IPS-11a (cell line): Measurements from ENCODE around the gene NR3C1.
"Not testable (repeated sequence)": the region's sequence is repeated elsewhere in the genome, so short reads cannot be mapped to it uniquely, and the experiment has no call there.

Experiments
- H3K4me3 ChIP-seq: one replicate; pipeline ENCODE4 v1.5.1; 2013; ENCODE audit warnings: low read depth, low read length, control low read depth

NR3C1 gene

DNA sequence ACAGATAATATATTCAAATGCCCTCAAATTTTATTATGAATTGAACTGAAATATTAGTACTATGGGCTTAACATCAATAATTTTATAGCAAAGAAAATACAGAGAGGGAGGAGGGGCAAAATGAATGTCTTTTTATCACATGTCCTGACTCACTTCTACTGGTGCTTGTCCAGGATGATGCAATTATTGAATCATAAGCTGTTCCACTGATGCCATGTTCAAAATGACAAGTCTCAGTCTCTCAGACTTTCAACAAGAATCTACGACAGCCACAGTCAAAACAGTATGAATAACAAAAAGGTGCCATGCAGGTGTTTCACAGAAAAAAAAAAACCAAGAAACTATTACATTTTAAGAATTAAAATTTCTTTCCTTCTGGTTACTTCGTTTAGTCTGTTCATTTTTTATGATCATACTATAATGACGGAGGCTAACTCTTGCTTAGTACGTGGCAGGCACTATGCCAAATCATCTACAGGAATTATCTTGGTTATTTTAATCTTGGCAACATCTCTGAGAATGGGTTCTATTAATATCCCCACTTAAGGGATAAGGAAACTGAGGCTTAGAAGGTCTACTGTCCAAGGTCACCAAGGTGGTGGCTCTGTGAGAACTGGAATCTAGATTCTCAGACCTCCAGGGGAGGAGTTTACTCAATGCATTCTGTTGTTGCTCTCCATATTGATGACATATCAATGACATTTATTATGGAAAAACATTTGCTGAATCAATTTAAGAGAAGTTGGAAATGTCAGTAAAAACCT lies 61.5 kb downstream of the NR3C1 start:
- H3K4me3 ChIP-seq: no peak overlapping the region

DNA sequence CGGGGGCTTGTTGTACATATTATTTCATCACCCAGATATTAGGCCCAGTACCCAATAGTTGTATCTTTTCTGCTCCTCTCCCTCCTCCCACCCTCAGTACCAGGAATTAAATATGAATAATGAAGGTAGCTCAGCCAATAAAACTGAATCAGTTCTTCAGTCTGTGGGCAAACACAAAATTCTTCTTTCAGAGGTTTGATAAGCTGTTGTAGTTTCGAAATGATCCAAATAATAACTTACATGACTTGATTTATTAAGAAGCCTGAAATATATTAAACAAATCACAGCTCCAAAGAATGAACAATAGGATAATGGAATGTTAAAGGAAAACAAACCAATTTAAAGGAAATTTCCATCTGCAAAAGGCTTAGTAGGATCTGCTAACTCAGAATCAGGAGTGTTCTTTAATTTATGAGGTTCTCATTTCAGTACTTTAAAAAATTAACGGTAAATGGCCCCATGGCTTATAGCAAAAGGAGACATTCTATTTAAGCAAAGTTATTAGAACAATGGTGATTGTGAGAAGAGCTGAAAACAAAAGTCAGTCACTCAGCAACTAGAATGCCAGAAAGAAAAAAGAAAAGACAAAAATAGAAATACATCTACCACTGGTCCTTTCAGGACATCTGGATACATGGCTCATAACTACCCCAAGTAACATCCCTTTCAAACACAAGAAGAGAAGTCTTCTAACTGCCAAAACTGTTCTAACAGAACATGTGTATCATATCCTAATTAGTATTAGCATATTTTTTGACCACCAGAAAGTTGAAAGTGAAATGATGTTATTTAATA lies 62.4 kb downstream of the NR3C1 start:
- H3K4me3 ChIP-seq: no peak overlapping the region

DNA sequence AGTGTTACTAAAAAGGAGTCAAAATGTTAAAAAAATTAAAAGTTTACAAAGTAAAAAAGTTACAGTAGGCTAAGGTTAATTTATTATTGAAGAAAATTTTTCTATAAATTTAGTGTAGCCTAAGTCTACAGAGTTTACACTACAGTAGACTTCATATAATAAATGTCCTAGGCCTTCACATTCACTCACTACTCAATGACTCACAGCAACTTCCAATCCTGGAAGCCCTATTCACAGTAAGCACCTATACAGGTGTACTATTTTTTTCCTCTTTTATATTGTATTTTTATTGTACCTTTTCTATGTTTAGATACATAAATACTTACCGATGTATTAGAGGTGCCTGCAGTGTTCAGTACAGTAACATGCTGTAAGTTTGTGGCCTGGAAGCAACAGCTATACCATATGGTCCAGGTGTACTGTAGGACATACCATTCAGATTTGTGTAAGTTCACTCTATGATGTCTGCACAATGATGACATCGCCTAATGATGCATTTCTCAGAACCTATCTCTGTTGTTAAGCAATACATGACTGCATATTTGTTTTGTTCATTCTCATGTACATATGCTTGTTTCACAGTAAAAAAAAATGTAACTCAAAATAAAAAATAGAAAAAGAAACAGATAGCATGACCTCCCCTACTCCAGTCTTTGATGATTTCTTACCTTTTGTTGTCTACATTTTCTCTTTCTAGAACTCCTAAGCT lies 64.7 kb downstream of the NR3C1 start:
- H3K4me3 ChIP-seq: no peak overlapping the region

DNA sequence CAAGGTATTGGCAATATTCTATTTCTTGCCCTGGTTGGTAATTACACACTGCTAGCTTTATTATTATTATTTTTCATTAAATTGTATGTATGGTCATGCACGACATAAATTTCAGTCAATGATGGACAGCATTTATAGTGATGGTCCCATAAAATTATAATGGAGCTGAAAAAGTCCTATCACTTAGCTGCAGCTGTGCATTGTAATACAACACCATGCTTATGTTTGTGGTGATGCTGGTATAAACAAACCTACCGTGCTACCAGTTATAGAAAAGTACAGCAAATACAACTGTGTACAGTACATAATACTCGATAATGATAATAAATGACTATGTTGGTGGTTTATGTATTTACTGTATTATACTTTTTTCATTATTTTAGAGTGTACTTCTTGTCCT lies 65.5 kb downstream of the NR3C1 start:
- H3K4me3 ChIP-seq: no peak overlapping the region

DNA sequence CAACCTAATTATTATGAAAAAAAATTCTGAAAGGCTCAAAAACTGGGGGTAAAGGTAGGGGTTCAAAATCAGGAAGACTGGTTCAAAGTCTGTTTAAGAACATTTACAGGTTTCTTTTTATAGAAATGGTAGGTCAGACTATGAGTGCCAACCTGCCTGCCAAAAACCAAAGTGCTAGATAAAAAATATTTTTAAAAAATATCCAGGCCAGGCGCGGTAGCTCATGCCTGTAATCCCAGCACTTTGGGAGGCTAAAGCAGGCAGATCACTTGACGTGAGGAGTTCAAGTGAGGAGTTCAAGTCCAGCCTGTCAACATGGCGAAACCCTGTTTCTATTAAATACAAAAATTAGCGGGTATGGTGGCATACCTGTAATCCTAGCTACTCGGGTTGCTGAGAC lies 67.0 kb downstream of the NR3C1 start:
- H3K4me3 ChIP-seq: no peak overlapping the region

DNA sequence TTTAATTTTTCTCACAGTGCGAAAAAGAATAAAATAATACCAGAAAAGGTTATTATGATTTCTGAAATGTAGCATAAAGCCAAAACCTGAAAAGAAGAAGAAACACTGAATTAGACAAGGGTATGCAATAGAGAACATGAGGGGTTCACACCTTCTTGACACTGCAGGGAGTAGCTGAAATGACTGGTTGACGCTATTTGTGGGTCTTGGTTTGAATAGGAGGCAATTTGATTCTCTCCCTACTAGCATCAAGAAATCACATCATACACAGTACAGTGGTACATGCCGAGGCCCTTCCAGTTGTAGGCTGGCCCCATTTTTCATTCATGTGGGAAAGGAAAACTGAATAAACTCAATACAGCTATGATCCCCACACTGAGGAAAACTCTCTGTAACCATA lies 68.6 kb downstream of the NR3C1 start:
- H3K4me3 ChIP-seq: no peak overlapping the region

DNA sequence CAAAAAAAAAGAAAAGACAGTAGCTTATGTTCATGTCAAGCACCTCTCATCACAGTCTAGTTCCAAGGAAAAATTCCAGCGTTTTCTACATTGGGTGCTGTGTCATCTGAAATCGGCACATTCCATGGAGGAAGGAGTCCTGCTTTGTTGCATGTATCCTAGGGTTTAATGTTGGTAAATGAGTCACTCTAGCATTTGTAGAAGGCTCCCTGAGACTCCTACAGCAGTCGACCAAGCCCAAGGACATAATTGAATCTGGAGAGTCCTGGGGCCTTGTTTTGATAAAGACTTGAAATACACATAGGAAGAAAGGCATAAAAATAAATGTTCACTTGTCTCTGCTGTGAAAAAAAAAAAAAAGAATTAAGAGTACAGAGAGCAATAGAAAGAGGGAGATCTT lies 69.1 kb downstream of the NR3C1 start:
- not testable (repeated sequence) for H3K4me3 ChIP-seq

DNA sequence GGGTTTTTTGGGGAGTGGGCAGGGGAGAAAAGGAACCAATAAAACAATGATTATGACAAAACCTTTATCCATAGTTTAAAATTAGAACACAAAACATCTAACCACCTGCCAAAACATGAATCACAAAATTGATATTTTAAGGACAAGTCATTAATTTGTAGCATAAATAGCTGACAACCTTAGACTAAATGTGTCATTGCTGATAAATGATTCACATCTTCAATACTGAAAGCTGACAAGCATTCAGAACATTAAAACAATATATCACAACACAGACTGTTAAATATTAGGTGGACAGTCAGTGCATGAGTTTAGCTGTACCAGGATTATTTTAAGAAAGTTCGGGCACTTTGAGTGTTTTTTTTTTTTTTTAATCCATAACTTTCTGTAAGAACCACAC lies 71.5 kb downstream of the NR3C1 start:
- no peak overlapping the region for H3K4me3 ChIP-seq

DNA sequence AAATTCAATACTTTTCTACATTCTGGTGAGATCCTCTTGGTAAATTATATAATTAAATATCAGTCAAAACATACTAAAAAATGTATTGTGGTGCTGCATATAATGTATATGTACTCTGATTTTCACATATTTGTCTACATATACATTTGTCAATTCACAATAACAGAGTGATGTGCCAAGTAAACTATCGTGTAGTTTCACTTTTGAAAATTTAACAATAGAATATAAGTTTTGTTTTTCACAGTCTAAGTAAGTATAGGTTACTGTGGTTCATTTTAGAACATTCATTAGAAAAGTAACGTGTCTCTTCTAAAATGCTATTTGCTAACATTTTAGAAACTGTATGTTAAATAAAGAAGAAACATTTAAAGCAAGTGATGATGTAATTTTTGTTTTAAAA lies 73.6 kb downstream of the NR3C1 start:
- H3K4me3 ChIP-seq: no peak overlapping the region

DNA sequence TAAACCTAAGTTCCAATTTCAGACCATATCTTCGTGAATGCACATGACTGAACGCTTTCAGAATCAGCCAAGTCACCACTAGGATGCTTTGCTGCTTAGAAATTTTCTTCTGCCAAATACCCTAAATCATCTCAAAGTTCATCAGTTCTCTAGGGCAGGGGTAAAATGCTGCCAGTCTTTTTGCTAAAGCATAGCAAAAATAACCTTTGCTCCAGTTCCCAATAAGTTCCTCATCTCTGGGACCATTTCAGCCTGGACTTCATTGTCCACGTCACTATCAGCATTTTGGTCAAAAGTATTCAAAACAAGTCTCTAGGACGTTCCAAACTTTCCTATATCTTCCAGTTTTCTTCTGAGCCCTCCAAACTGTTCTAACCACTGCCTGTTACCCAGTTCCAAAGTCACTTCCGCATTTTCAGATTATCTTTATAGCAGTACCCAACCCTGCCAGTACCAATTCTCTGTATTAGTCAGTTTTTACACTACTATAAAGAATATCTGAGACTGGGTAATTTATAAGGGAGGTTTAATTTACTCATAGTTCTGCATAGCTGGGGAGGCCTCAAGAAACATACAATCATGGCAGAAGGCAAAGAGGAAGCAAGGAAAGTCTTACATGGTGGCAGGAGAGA lies 74.8 kb downstream of the NR3C1 start:
- H3K4me3 ChIP-seq: no peak overlapping the region

DNA sequence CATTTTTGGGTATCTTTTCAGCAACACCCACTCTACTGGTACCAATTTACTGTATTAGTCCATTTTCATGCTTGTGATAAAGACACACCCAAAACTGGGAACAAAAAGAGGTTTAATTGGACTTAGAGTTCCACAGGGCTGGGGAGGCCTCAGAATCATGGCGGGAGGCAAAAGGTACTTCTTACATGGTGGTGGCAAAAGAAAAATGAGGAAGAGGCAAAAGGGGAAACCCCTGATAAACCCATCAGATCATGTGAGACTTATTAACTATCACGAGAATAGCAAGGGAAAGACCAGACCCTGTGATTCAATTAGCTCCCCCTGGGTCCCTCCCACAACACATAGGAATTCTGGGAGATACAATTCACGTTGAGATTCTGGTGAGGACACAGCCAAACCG lies 78.4 kb downstream of the NR3C1 start:
- H3K4me3 ChIP-seq: not testable (repeated sequence)

DNA sequence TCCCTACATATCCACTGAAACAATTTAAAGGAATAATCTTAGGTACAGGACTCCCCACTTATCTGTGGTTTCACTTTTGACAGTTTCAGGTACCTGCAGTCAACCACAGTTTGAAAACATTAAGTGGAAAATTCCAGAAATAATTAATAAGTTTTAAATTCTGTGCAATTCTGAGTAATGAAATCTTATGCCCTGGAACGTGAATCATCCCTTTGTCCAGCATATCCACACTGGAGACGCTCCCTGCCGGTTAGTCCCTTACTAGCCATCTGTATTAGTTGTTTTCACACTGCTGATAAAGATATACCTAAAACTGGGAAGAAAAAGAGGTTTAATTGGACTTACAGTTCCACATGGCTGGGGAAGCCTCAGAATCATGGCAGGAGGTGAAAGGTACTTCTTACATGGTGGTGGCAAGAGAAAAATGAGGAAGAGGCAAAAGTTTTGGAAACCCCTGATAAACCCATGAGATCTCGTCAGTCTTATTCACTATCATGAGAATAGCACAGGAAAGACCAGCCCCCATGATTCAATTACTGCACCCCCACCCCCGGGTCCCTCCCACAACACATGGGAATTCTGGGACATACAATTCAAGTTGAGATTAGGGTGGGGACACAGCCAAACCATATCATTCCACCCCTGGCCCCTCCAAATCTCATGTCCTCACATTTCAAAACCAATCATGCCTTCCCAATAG lies 80.4 kb downstream of the NR3C1 start:
- H3K4me3 ChIP-seq: not testable (repeated sequence)

DNA sequence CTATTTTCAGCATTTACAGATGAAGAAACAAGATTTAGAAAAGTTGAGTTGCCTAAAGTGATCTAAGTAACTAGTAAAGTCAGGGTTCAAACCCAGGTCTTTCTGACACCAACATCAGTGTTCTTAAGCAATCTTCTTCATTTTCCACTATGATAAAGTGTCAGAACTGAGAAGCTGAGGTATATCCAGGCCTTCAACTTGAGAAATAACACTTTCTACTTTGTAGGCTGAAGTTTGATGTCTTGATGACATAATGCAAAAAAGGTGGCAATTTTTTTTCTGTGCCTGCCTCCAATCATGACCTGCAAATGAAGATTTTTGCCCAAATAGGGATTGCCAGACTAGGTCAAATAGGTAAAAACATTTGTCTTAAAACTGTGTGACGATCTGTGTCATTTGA lies 81.3 kb downstream of the NR3C1 start:
- H3K4me3 ChIP-seq: no peak overlapping the region

DNA sequence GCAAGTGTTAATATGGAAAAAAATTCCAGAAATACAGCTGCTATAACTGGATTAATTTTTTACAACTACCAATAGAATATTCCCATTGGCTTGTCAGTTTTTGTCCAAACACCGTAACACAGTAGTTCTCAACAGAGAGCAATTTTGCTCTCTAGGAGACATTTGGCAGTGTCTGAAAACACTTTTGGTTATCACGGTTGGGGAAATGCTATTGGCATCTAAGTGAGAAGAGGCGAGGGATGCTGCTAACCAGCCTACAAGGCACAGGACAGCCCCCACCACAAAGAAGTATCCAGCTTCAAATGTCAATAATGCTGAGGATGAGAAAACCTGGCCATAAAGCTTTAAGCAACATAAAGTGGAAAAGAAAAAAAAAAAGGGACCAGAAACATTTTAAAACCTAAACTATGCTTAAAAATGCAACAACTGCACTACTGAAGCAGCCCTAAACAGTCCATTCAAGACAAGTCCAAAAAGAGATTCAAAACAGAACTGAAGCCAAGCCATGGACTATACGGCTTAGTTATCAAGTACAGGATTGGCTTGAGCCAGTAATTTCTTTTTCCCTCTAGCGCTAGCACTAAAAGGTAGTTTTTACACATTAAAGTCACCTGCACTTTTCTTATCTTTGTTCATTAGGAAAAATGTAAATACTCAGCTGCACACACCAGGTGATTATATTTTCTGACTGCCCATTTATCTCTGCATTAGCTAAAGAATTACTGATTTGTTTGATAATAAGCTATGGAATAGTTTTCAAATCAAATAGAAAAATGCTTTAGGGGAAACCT lies 83.9 kb downstream of the NR3C1 start:
- H3K4me3 ChIP-seq: no peak overlapping the region

DNA sequence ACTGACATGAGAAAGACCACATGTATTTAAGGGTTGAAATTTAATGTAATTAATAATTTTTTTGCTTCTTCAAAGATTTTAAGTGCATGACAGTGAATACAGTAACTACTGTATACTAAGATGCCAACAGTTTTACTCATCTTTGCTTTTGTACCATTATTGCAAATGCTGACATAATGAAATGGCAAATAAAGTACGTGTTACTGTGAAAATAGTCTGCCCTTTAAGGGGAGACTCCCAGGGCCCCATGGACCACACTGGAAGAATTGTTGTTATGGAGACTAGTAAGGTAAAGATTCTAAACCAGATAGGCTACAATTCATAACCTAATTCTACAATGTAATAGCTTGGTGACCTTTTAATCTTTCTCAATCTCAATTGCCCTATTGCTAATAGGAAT lies 84.7 kb downstream of the NR3C1 start:
- H3K4me3 ChIP-seq: no peak overlapping the region

DNA sequence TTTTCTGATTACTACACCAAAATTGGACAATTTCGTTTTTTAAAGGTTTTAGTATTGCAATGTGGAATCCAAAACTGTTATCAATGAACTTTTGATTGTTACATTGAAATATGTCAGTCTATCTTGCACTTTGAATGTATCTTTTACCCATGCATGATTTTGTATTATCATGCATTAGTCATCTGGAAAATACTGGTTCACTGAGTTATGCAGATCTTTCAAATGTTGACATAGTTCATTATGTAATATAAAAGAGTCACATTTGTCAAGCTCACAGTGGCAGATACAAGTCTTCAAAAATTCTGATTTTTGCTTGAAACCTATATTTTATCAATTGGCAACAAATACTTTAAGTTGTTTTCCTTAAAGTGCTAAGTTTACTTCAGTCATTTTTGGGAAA lies 85.2 kb downstream of the NR3C1 start:
- no peak overlapping the region for H3K4me3 ChIP-seq

DNA sequence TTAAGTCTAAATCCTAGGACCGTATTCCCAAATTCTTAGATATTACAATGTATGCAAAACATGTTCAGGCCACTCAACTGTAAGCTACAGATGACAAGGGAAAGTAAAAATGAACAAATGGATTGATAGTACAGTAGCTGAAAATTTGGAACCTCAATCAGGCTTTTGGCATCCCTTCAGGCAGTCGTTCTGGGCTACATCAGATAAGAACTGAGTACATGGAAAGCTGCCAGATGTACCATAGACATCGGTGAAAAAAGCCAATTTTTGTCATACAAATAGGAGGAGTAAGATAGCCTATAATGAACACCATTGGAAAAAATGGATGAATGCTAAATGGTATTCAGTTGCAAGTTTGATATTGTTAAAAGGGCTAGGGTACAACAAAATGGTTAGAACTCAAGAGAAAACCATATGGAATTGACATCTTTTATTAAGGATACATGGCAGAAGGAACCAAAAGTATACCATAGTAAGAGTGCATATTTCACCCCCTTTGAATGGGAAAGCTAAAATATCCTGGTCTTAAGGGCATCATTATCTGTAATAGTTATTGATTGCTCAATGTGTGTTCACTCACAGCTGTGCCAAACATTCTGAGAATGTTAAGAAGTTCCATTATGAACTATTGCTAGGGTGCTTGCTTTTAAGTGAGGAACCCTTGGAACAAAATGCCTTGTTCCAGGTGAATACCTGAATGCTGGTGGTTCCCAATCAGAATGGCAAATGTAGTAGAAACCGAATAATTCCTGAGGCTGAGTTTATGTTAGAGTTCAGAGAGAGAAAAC lies 86.4 kb downstream of the NR3C1 start:
- H3K4me3 ChIP-seq: no peak overlapping the region

DNA sequence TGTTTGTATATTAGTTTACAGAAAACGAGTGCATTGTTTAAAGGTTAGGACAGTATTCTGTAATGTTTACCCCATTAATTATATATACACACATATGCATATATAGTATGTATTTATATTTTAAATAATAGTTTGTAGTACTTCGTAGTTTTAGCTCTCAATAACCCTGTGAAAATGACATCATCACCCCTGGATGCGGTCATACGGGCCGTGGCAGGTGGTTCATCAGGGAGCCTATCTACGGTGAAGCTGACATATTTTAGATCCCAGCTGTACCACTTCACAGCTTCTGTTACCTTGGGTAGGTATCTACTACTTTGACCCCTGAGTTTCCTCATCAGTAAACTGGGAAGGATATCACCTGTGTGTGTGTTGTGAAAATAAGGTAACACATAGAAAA lies 87.1 kb downstream of the NR3C1 start:
- H3K4me3 ChIP-seq: no peak overlapping the region

DNA sequence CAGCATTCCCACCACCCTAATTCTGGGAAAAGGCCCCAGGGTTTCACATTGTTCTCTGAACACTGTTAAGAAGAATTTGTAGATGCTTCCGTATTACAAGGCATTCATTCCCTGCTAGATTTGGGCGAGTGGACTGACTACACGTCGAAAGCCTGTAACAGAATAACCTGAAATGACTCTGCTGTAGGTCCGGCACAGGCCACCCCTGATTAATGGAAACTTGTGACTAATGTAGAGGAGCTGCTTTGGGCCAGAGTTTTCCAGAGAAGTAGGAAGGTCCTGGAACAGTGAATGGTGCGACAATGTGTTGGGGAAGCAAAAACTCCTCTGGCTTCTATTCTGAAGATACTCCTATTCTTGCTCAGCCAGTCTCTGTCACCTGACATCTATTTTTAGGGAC lies 87.6 kb downstream of the NR3C1 start:
- no peak overlapping the region for H3K4me3 ChIP-seq
